GM19351 (cell line): ENCODE data around the gene RTF2.

ENCODE experiments used
- ATAC-seq: cut with Tn5 transposase; IDR thresholded peaks from one replicate; pipeline ENCODE4 v1.9.1; 2021; ENCODE audit warnings: mild to moderate bottlenecking, moderate library complexity; ENCODE audit not compliant: unreplicated experiment

RTF2 gene

GRCh38 chr20:56468316-56469076 lies at the start of gene RTF2:
Gene RTF2 (plus strand): TSS chr20:56468627. CDS start chr20:56468698, 71 bp downstream.
- peak; percentile 96 for ATAC-seq

GRCh38 chr20:56420028-56420427 lies 48.4 kb upstream of the RTF2 start:
- no peak for ATAC-seq

GRCh38 chr20:56420940-56421688 lies 47.3 kb upstream of the RTF2 start:
- ATAC-seq = no peak

- no peak for ATAC-seq
Observed at GRCh38 chr20:56422076-56422823, 46.2 kb upstream of the RTF2 start.

- no peak for ATAC-seq
Observed at GRCh38 chr20:56422824-56423189, 45.6 kb upstream of the RTF2 start.

- ATAC-seq = no peak
Observed at GRCh38 chr20:56423211-56423610, 45.2 kb upstream of the RTF2 start.

- ATAC-seq = no peak
Observed at GRCh38 chr20:56423886-56424285, 44.5 kb upstream of the RTF2 start.

- no peak for ATAC-seq
Observed at GRCh38 chr20:56424931-56425330, 43.5 kb upstream of the RTF2 start.

- ATAC-seq = no peak
Observed at GRCh38 chr20:56426026-56426425, 42.4 kb upstream of the RTF2 start.

- no peak for ATAC-seq
Observed at GRCh38 chr20:56426926-56427325, 41.5 kb upstream of the RTF2 start.

- no peak for ATAC-seq
Observed at GRCh38 chr20:56427797-56428196, 40.6 kb upstream of the RTF2 start.

- no peak for ATAC-seq
Observed at GRCh38 chr20:56428410-56428809, 40.0 kb upstream of the RTF2 start.

- no peak for ATAC-seq
Observed at GRCh38 chr20:56428881-56429280, 39.5 kb upstream of the RTF2 start.

- ATAC-seq = no peak
Observed at GRCh38 chr20:56429502-56429901, 38.9 kb upstream of the RTF2 start.

- ATAC-seq = no peak
Observed at GRCh38 chr20:56429941-56430340, 38.5 kb upstream of the RTF2 start.

GRCh38 chr20:56430461-56430860 lies 38.0 kb upstream of the RTF2 start:
- ATAC-seq = no peak

- ATAC-seq = no peak
Observed at GRCh38 chr20:56430957-56431356, 37.5 kb upstream of the RTF2 start.

- ATAC-seq = no peak
Observed at GRCh38 chr20:56431471-56431870, 37.0 kb upstream of the RTF2 start.

- ATAC-seq = no peak
Observed at GRCh38 chr20:56433221-56433879, 35.1 kb upstream of the RTF2 start.

GRCh38 chr20:56433880-56434255 lies 34.6 kb upstream of the RTF2 start:
- ATAC-seq = no peak
